HG03565 (cell line): ENCODE data around the gene RADX.
"Not testable (repeated sequence)": the region's sequence is repeated elsewhere in the genome, so short reads cannot be mapped to it uniquely, and the experiment has no call there.

ENCODE experiments used
- ATAC-seq: cut with Tn5 transposase; IDR thresholded peaks from one replicate; pipeline ENCODE4 v1.9.1; 2021; ENCODE audit warnings: mild to moderate bottlenecking, moderate library complexity; ENCODE audit not compliant: unreplicated experiment

The RADX gene, protein sequence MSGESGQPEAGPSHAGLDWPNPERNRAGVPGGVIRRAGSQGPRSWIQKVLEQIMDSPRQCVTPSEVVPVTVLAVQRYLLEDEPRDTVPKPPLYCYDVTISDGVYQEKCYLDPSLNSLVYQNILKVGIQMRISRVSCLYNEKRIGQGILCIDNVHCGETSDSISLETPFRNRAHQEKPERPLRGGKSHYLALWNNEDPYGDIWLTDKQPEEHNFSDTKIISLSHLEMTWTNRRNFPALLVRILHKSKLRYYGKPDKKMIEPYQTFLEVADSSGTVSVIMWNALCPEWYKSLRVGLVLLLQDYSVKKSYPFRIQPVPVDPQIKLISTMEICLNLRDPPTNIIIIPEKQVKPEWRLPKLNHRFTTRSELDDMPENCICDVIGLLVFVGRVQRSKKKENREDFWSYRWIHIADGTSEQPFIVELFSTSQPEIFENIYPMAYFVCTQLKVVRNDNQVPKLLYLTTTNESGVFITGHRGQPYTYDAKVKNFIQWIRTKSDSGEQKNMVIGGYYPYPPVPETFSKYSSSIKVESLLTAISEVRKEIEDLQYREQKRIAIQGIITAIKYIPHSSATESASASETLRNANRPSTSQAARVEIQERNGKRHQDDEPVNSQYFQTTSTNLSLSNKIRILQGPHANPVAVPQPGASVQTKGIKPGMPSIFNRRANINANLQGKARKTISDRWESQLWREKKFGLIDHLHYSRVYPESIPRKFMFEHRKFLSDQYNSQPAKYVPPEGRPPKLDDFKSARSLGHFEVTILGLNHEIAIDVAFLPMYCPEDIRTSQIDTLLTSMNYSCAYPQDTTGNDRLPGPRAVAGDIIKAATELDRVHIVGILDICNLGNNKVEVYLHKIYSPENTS

GRCh38 chrX:106611679-106612392, at the start of gene RADX:
Gene RADX (plus strand): TSS chrX:106611978. CDS start chrX:106612081, 103 bp downstream.
- peak; percentile 98 for ATAC-seq

- ATAC-seq = no peak
These were observed 46.8 kb upstream of the RADX start for GRCh38 chrX:106564986-106565385.

GRCh38 chrX:106566362-106566761, 45.4 kb upstream of the RADX start:
- ATAC-seq = no peak

DNA sequence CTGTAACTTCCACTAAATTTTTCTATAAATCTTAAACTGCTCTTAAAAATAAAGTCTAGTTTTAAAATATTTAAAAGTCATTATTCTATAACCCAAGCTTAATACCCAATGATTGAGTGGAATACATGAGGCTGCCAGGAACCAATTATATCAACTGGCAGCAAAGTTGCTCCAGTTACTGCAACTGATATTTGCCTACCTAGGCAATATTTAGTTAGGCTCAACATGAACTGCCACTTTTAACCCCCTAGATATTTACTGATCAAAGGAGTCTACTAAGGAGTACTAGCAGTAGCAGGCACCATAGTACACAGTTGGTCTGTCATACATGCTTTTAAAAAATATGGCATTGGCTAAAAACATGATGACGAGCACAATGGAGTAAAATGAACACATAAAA, 29.9 kb upstream of the RADX start:
- ATAC-seq = no peak

DNA sequence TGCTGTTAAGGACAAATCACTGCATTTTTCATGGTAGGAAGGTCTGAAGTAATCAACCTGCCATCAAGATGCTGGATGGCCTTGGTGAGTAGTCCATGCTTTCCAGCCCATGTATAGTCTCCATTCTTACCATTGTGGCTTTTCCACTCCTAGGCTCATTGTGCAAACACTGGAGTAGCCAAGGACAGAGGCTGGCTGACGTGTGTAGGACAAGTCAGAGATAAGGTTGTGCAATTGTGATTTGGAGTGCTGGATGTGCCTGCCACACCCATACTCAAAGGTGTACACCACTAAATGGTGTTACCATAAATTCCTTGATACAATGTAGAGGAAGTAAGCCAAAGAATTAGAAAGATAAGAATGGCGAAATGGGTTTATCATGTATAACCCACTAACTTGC, 26.3 kb upstream of the RADX start:
- no peak for ATAC-seq

DNA sequence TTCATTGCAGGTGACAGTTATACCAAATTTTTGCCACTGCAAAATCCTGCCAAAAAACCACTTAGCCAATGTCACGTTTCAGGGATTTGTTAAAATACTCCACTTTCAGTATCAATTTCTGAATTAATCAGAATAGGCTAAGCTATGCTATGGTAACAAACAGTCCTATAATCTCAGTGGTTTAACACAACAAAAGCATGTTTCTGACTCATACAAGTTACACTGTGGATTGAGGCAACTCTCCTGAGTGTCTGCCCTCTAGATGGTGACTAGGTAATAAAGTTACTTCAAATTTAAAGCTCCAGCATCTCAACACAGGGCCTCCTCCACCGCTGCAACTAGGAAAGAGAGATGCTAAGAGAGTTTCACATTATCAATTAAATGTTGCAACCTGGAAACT, 23.0 kb upstream of the RADX start:
- ATAC-seq = no peak

DNA sequence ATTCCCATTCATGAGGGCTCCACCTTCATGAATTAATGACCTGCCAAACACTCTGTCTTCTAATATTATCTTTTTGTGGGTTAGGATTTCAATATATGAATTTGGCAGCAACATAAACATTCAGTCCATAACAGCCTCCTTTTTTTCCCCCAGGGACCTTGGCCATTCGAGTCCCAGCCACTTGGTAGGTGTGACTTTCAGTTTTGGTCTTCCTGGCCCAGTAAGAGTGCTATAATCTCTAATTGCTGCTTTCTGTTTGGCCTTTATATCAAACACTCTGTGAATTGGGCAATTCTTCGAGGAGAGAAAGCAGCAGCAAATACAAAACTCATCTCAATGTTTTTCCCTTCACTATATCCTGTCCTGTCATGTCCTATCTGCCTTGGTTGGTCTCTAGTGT, 12.4 kb upstream of the RADX start:
- ATAC-seq = no peak

DNA sequence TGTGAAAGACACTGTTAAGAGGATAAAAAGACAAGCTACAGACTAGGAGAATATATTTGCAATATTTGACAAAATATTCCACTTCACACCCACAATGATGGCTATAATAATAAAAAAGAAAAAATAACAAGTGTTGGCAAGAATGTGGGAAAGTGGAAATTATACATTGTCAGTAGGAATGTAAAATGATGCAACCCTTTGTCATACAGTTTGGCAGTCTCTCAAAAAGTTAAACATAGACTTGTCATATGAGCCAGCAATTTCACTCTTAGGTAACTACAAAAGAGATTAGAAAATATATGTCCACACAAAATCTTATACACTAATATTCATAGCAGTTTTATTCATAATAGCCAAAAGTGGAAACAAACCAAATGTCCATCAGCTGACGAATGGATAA, 5.2 kb upstream of the RADX start:
- no peak for ATAC-seq

DNA sequence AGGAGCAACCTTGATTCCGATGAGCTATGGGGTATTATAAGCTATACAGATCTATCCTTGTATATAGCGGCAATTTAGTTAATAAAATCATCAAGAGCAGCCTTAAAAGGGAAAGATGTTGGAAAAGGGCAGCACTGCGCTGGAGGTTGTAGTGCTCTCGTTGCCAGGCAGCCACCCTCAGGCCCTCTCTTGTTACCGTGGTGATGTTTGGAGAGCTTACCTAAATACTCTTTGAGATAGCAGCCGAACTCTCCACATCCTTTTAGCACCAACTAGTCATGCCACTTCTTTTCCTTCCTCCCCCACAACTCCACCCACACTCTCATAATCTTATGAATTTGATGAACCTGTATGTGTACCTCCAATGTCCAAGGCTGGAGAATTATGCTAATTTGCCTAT, 3.8 kb upstream of the RADX start:
- ATAC-seq = no peak

DNA sequence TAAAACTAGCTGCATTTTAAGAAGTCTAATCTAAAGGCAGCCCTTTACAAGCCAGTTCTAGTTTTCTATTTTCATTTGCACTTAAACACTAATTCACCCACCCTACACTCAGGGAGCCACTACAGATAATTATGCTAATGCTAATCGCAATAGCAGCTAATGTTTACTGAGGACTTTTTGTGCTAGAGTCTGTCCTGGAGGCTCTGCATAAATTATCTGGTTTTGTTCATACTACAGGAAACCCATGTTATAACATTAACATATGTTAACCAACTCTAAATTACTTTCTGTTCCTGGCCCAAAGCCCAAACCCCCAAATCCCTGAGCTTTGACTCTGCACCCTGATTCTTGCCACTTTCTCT, 480 bp upstream of the RADX start:
- no peak for ATAC-seq

DNA sequence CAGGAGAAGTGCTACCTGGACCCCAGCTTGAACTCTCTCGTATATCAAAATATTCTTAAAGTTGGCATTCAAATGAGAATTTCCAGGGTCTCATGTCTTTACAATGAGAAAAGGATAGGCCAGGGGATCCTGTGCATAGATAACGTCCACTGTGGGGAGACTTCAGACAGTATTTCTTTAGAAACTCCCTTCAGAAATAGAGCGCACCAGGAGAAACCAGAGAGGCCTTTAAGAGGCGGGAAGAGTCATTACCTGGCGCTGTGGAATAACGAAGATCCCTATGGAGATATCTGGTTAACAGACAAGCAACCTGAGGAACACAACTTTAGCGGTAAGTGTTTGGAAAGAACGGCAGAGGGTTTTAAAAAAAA, 600 bp downstream of the RADX start:
- peak; percentile 7 for ATAC-seq

- no peak for ATAC-seq
These were observed 1.5 kb downstream of the RADX start for GRCh38 chrX:106613277-106613676.

DNA sequence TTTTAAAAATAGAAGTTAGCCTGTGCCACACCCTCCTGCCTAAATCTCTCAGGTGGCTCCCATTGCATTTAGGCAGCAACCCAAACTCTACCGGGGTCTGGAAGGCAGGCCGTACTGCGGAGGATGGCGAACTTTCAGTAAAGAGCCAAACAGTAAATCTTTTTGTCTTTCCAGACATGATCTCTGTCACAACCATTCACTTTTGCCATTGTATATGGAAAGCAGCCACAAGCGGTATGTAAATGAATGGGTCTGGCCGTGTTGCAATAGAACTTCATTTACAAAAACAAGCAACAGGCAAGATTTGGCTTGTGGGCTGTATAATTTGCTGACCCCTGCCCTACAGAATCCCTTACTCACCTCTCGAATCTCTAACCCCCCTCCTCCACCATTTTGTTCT, 3.3 kb downstream of the RADX start:
- no peak for ATAC-seq

GRCh38 chrX:106619797-106620196, 8.0 kb downstream of the RADX start:
- ATAC-seq = no peak

- no peak for ATAC-seq
These were observed 10.1 kb downstream of the RADX start for GRCh38 chrX:106621836-106622235.

DNA sequence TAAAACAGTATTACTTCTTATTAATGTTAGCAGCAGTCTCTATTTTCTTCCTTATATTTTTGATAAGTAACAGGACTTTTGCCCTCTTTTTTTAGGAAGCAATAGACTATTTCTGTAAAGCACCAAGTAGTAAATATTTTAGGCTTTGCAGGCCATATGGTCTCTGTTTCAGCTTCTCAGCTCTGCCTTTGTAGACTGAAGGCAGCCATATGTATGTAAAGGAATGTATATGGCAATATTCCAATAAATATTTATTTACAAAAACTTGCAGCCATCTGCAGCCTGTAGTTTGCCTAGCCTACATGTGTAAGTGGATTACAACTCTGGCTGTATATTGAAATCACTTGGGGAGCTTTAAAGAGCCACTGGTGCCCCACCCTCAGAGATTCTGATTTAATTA, 15.0 kb downstream of the RADX start:
- no peak for ATAC-seq

GRCh38 chrX:106631615-106632014, 19.8 kb downstream of the RADX start:
- no peak for ATAC-seq

DNA sequence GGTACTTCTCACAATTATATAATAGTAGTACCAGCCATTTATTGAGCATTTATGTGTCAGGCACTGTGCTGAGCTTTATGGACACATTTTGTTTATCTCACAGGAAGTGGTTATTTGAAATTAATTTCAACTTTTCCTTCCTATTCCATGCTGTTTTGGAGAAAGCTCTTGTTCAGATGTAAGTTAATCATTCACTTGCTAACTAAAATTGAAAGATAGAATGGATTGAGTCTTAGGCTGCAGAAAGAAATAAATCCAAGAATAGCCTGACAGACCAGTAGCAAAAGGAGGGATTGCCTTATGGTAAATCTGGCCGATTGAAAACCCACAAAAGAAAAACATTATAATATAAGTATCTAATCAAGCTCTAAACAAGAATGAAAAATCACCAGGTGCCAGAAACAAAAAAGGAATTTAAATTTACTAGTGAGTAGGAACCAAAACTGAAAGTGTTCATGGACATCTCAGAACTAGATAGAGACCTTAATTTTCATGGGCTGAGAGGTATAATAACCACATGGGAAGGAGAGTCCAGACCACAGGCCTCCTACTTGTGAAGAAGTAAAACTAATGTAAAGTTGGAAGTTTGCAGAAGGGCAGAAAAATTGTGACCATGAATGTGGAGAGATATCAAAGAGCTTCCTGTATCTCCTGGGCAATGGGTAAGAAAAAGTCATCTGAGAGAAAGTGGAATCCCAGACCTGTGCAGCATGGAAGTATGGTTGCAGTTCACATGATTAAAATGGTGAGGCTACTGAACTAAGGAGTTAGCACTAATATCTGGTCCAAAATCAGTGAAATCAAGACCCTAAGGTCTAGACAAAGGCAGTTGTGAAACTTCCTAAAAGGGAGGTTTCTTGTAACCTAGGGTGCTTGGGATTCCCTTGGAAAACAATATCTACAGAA, 38.0 kb downstream of the RADX start:
- peak; percentile 92 for ATAC-seq

DNA sequence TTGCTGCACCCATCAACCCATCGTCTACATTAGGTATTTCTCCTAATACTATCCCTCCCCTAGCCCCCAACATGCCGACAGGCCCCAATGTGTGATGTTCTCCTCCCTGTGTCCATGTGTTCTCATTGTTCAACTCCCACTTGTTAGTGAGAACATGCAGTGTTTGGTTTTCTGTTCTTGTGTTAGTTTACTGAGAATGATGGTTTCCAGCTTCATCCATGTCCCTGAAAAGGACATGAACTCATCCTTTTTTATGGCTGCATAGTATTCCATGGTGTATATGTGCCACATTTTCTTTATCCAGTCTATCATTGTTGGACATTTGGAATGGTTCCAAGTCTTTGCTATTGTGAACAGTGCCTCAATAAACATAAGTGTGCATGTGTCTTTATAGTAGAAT, 41.8 kb downstream of the RADX start:
- ATAC-seq = not testable (repeated sequence)

DNA sequence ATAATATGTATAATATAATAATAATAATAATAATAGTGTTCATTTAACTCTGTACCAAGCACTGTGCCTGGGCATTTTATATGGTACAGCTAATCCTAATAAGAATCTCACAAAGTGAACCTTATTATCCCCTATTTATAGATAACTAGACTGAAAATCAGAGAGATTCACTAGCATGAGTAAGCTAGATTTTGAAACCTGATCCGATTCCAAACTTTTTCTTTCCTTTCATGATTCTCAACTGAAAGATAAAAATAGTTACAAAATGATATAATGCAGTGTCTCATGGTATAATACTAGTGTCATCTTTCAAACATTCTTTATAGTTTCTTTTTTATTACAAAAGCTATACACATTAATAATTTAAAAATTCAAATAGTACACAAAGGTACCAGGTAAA, 58.9 kb downstream of the RADX start:
- no peak for ATAC-seq

DNA sequence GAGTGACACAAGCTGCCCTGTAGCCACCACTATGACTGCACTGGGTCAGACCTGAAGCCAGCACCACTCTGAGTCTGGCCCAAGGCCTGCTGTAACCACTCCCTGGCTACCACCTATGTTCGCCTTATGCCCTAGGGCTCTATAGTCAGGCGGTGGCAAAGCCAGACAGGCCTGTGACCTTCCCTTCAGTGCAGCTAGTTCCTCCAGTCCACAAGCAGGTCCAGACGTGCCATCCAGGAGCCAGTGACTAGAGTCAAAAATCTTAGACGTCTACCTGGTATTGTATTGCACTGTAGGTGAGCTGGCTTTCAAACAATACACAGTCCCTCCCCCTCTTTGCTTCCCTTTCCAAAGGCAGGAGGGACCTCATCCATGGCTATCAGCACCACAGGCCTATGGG, 60.7 kb downstream of the RADX start:
- ATAC-seq = no peak
